NCI-H2081 treated with DMSO at 0.1 percent for 48 hours (cell line): Measurements from ENCODE around the gene TTC39B.

Experiments
- DNase-seq: peaks from one replicate; lab custom pipeline; 2025; lab: John Stamatoyannopoulos, UW

The TTC39B gene

GRCh38 chr9:15131094-15131493 lies 175.9 kb downstream of the TTC39B start:
- DNase-seq: no peak

- no peak for DNase-seq
These were observed 179.2 kb downstream of the TTC39B start for GRCh38 chr9:15127831-15128230.

- no peak for DNase-seq
These were observed 185.4 kb downstream of the TTC39B start for GRCh38 chr9:15121630-15122029.

GRCh38 chr9:15116130-15116580 lies 190.9 kb downstream of the TTC39B start:
- no peak for DNase-seq

GRCh38 chr9:15115702-15116101 lies 191.3 kb downstream of the TTC39B start:
- DNase-seq: no peak

GRCh38 chr9:15115041-15115440 lies 192.0 kb downstream of the TTC39B start:
- no peak for DNase-seq
